ENCODE results near the gene TMEM61.

The TMEM61 gene

DNA sequence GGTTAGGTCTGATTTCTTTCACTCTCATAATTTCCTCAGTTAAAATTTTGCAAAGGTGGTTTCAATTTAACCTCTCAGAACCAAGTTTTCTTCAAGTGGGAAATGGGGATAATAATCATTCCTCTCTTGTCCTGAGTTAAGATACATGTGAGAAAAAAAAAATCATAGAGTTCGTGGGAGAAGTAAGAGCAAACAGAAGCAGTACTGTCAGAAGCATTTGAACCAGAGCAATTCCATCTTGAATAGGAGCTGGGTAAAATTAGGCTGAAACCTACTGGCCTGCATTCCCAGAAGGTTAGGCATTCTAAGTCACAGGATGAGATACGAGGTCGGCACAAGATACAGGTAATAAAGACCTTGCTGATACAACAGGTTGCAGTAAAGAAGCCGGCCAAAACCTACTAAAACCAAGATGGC lies 28.6 kb upstream of the TMEM61 start:
- H2AFZ ChIP-seq (ENCODE audit: low read length): no peak overlapping the region
- H3K9me3 ChIP-seq (ENCODE audit: low read length): no peaks in the 10 kb centered on the region

DNA sequence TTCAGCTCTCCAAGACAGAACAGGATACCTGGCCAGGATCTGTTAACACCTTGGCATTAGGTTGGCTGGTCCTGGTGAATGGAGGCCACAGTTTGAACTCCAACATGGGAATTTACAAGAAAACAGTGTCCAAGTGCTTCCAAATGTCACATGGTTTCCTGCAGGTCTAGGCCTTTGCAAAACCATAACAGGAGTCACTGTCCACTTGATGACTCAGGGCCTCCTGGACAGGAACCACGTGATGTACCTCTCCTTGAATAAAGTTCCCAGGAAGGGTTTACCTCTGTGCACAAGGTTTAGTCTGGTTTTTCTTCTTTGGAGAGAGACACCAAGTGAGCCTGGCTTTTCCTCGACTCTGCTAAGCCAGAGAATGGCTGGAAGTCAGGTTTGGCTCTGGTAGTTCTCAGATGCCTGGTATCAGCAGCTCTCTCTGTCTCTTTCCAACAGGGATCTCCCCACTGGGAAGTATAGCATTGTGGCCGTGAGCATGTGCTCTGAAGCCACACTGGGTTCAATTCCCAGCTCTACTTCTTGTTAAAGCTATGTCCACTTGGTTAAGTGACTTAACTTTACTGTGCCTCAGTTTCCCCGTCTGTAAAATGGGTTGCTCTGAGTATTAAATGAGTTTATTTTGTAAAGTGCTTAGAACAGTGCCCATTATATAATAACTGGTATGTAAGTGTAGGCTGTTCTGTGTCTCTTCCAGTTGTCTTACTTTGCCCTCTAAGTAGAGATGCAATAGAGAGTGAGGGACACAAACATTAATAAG lies 27.3 kb upstream of the TMEM61 start:
- H3K9ac ChIP-seq (ENCODE audit: low read length): no peak overlapping the region
- H3K27me3 ChIP-seq (ENCODE audit: insufficient read depth, low read length): no peaks in the 10 kb centered on the region
- H3K9me3 ChIP-seq (ENCODE audit: low read length): 0 out of 2 replicates have a peak, but pooled peaks cover 2% of the 10 kb centered on the region
- TF ChIP-seq, protein P1, sequence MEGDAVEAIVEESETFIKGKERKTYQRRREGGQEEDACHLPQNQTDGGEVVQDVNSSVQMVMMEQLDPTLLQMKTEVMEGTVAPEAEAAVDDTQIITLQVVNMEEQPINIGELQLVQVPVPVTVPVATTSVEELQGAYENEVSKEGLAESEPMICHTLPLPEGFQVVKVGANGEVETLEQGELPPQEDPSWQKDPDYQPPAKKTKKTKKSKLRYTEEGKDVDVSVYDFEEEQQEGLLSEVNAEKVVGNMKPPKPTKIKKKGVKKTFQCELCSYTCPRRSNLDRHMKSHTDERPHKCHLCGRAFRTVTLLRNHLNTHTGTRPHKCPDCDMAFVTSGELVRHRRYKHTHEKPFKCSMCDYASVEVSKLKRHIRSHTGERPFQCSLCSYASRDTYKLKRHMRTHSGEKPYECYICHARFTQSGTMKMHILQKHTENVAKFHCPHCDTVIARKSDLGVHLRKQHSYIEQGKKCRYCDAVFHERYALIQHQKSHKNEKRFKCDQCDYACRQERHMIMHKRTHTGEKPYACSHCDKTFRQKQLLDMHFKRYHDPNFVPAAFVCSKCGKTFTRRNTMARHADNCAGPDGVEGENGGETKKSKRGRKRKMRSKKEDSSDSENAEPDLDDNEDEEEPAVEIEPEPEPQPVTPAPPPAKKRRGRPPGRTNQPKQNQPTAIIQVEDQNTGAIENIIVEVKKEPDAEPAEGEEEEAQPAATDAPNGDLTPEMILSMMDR (IDR thresholded peaks at IDR 0.05; ENCODE audit: low read length): no peak
- TF ChIP-seq EZH2 (IDR thresholded peaks at IDR 0.05; ENCODE audit: borderline replicate concordance, low read length): no peak
- no peaks in the 10 kb centered on the region; the same call in 1 of the 2 replicates for H3K36me3 ChIP-seq (ENCODE audit: insufficient read depth, low read length)
- no peak overlapping the region for H3K27ac ChIP-seq (ENCODE audit: low read depth, low read length, poor library complexity, severe bottlenecking)
- H3K4me3 ChIP-seq (ENCODE audit: low read depth, low read length, poor library complexity, severe bottlenecking): no peak overlapping the region
- no peak overlapping the region for H2AFZ ChIP-seq (ENCODE audit: low read length)
- no peaks in the 10 kb centered on the region for H3K9me2 ChIP-seq (ENCODE audit: low read depth, low read length)
- H4K20me1 ChIP-seq (ENCODE audit: insufficient read depth, low read length): no peaks in the 10 kb centered on the region
- peaks cover 4% of the 10 kb centered on the region for H3K4me1 ChIP-seq (ENCODE audit: insufficient read depth, low read length, severe bottlenecking)
- no peak overlapping the region for H3K4me2 ChIP-seq (ENCODE audit: low read length)
- H3K79me2 ChIP-seq (ENCODE audit: insufficient read depth, low read length): no peaks in the 10 kb centered on the region
- no peaks in the 10 kb centered on the region for H3F3A ChIP-seq (ENCODE audit: insufficient read depth, low read length)

More for the DNA sequence above, 28.6 kb upstream of the TMEM61 start:
- Histone ChIP-seq H3K27me3 (ENCODE audit: insufficient read depth, low read length) (no peaks in the 10 kb centered on the region), H3K27ac (ENCODE audit: low read depth, low read length, poor library complexity, severe bottlenecking) (no peak overlapping the region), H3K9ac (ENCODE audit: low read length) (no peak overlapping the region), H3K4me2 (ENCODE audit: low read length) (no peak overlapping the region), H3K36me3 (ENCODE audit: insufficient read depth, low read length) (no peaks in the 10 kb centered on the region), H4K20me1 (ENCODE audit: insufficient read depth, low read length) (no peaks in the 10 kb centered on the region), H3K4me3 (ENCODE audit: low read depth, low read length, poor library complexity, severe bottlenecking) (no peak overlapping the region), H3K4me1 (ENCODE audit: insufficient read depth, low read length, severe bottlenecking) (peaks cover 4% of the 10 kb centered on the region), H3F3A (ENCODE audit: insufficient read depth, low read length) (no peaks in the 10 kb centered on the region), H3K9me2 (ENCODE audit: low read depth, low read length) (no peaks in the 10 kb centered on the region), H3K79me2 (ENCODE audit: insufficient read depth, low read length) (no peaks in the 10 kb centered on the region)
- TF ChIP-seq, protein P1 (IDR thresholded peaks at IDR 0.05; ENCODE audit: low read length): no peak
- TF ChIP-seq EZH2 (IDR thresholded peaks at IDR 0.05; ENCODE audit: borderline replicate concordance, low read length): no peak

DNA sequence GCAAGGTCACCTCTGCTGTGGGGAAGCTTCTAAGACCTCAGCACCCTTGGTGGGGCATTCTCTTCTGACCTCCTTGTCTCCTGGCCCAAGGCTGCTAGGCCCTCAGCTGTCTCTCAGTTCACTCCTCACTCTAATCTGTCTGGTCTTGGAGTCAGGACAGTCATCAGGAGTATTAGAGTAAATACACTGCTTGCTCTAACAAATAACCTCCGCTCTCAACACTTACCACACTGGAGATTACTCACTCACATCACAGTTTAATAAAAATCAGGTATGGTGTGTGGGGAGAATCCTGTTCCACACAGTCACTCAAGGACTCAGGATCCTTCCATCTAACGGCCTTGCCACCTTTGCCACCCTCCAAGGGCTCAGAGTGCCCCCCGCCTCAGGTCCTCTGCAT lies 26.6 kb upstream of the TMEM61 start:
- H3K9me3 ChIP-seq (ENCODE audit: low read length): 0 out of 2 replicates have a peak, but pooled peaks cover 2% of the 10 kb centered on the region
- peaks cover 4% of the 10 kb centered on the region for H3K4me1 ChIP-seq (ENCODE audit: insufficient read depth, low read length, severe bottlenecking)
- H3K9me2 ChIP-seq (ENCODE audit: low read depth, low read length): no peaks in the 10 kb centered on the region
- H3K79me2 ChIP-seq (ENCODE audit: insufficient read depth, low read length): no peaks in the 10 kb centered on the region
- no peaks in the 10 kb centered on the region for H3F3A ChIP-seq (ENCODE audit: insufficient read depth, low read length)
- no peaks in the 10 kb centered on the region for H3K27me3 ChIP-seq (ENCODE audit: insufficient read depth, low read length)
- no peak overlapping the region for H3K9ac ChIP-seq (ENCODE audit: low read length)
- H3K4me3 ChIP-seq (ENCODE audit: low read depth, low read length, poor library complexity, severe bottlenecking): no peak overlapping the region
- H2AFZ ChIP-seq (ENCODE audit: low read length): no peak overlapping the region
- no peak overlapping the region for H3K4me2 ChIP-seq (ENCODE audit: low read length)
- no peak for TF ChIP-seq EZH2 (IDR thresholded peaks at IDR 0.05; ENCODE audit: borderline replicate concordance, low read length)
- TF ChIP-seq, protein P1 (IDR thresholded peaks at IDR 0.05; ENCODE audit: low read length): no peak
- no peaks in the 10 kb centered on the region for H4K20me1 ChIP-seq (ENCODE audit: insufficient read depth, low read length)
- no peaks in the 10 kb centered on the region; the same call in 1 of the 2 replicates for H3K36me3 ChIP-seq (ENCODE audit: insufficient read depth, low read length)
- H3K27ac ChIP-seq (ENCODE audit: low read depth, low read length, poor library complexity, severe bottlenecking): no peak overlapping the region
